ENCODE results near the gene BOLA1.

- no peak for TF ChIP-seq NRF1 (IDR thresholded peaks at IDR 0.05; ENCODE audit: low read depth, low read length)
- TF ChIP-seq CTCF (IDR thresholded peaks at IDR 0.05) = no peak
- no peak for TF ChIP-seq EP300 (IDR thresholded peaks at IDR 0.05; ENCODE audit: borderline replicate concordance in 1 of 2, low read depth in 1 of 2, low read length in 1 of 2)
- TF ChIP-seq TCF12 (IDR thresholded peaks at IDR 0.05) = no peak
- TF ChIP-seq RCOR1 (IDR thresholded peaks at IDR 0.05; ENCODE audit: low read length) = no peak
- TF ChIP-seq POLR2AphosphoS5 (IDR thresholded peaks at IDR 0.05; ENCODE audit: low read depth, low read length) = no peak
- no peak for TF ChIP-seq GABPA (IDR thresholded peaks at IDR 0.05; ENCODE audit: low read depth)
- peak; percentile 36; the same call in 1 of the 2 replicates for TF ChIP-seq SIN3A (IDR thresholded peaks at IDR 0.05; ENCODE audit: borderline replicate concordance, low read depth, low read length)
Observed at GRCh38 chr1:149884433-149885338, 14.7 kb upstream of the BOLA1 start.
